COR-L47 (cell line): ENCODE results near the gene PEX1.
A peak's percentile ranks its signal among the peaks of the same experiment; 100 is the strongest.
"Not testable (repeated sequence)": the region's sequence is repeated elsewhere in the genome, so short reads cannot be mapped to it uniquely, and the experiment has no call there.

Source experiments
- DNase-seq: peaks from one replicate; lab custom pipeline; 2025; lab: John Stamatoyannopoulos, UW

The PEX1 gene

DNA sequence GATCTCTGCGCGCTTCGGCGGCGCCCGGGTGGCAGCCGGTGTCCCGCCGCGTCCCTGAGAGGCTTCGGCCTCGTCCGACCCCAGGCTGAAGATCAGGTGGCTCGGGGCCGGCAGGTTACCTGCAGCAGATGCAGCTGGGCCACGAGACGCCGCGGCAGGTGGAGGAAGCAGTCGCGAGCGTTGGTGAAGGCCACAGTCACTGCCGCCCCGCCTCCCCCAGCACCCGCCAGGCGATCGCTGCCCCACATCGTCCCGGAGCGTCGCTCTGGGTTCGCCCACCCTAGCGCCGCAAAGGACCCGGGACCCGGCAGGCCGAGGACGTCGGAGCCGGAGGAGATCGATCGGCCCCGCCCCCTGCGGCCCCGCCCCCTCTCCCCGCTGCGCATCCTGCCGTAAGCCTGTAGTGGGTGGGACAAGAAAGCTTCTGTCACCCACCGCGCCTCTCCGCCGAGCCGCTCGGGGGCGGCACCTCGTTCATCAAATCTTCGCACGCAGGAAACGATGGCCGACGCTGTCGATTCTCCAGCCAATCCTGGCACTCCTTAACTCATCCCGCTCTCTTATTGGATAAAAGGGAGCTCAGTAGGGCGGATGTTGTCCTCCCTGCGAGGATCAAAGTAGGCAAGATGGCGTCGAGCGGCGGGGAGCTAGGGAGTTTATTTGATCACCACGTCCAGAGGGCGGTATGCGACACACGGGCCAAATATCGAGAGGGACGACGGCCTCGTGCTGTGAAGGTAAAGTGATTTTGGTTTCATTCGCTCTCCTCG is at the start of gene PEX1, which contains the start of gene RBM48:
Gene PEX1, minus strand, starts transcription at position 333 of the 770 bp plus-strand sequence. Its CDS starts 85 bp downstream, at position 248.
Gene RBM48, plus strand, starts transcription at position 608 of the 770 bp plus-strand sequence. Its CDS starts 19 bp downstream, at position 627.
- DNase-seq: peak; percentile 98

GRCh38 chr7:92576296-92576695 is 48.0 kb upstream of the PEX1 start:
- DNase-seq: no peak

GRCh38 chr7:92569137-92569536 is 40.8 kb upstream of the PEX1 start:
- DNase-seq: no peak

GRCh38 chr7:92567460-92567859 is 39.1 kb upstream of the PEX1 start:
- no peak for DNase-seq

GRCh38 chr7:92563345-92563744 is 35.0 kb upstream of the PEX1 start:
- DNase-seq: no peak

DNA sequence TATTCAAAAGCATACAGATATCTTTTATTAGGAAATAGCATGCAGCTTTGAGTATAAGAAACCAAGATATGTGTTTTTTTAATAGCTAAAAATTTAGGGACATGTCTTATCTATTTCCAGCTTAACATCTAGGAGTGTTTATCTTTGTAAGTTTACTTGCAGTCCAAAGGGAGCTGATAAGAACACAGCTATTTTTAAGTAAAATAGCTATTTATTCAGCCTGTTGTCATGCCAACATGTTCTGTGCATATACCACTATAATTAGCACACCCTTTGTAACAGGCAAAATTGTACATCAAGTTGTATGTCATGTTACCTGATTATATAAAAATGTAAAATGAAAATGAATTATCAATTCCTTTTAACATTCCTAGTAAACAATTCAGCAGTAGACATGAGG is 32.3 kb upstream of the PEX1 start:
- no peak for DNase-seq

DNA sequence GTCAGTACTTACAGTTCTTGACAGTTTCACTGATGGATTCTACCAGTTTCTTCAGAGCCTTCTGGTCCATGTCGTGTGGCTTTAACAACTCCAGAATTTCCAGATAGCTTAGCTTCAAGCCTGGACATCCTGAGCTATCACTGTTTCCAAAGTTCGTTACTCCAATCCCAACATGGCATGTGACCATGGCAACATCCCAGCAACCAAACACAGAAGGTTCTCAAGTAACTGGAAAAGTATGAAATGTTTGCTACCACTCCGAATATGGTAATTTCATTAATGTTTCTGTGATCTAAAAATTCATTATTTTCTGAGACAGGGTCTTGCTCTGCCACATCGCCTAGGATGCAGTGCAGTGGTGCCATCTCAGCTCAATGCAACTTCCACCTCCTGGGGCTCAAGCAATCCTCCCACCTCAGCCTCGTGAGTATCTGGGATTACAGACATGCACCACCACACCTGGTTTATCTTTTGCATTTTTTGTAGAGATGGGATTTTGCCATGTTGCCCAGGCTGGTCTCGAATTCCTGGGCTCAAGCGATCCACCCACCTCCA is 29.6 kb upstream of the PEX1 start:
- DNase-seq: no peak

DNA sequence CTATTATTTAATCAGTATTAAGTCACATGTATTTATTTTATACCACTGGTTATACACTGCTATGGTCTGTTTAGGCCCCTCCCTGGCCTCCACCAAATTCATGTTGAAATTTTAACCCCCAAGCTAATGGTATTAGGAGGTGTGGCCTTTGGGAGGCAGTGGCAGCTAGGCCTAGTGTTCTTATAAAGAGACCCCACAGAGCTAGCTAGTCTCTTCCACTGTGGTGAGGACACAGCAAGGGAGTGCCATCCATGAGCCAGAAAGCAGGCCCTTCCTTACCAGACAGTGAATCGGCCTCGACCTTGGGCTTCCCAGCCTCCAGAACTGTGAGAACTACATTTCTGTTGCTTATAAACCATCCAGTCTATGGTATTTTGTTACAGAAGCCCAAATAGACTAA is 28.9 kb upstream of the PEX1 start:
- no peak for DNase-seq

GRCh38 chr7:92550194-92550593 is 21.9 kb upstream of the PEX1 start:
- DNase-seq: no peak

DNA sequence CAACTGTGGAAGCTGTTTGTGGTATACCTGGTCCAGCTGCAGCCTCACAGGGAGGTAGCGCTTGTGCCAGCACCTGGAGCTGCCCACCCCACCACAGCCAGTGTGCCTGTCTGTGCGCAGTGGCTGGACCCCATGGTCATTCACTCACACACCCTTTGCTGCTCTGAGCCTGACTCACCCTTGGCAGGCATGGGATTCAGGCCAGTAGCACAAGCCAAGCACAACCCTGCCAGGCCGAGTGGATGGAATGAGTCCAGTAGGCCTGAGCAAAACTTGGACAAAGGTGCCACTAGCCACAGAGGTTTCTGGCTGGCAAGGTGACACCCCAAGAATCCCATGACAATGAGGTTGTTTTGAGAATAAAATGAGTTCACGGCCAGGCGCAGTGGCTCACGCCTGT is 19.3 kb upstream of the PEX1 start:
- DNase-seq: no peak

DNA sequence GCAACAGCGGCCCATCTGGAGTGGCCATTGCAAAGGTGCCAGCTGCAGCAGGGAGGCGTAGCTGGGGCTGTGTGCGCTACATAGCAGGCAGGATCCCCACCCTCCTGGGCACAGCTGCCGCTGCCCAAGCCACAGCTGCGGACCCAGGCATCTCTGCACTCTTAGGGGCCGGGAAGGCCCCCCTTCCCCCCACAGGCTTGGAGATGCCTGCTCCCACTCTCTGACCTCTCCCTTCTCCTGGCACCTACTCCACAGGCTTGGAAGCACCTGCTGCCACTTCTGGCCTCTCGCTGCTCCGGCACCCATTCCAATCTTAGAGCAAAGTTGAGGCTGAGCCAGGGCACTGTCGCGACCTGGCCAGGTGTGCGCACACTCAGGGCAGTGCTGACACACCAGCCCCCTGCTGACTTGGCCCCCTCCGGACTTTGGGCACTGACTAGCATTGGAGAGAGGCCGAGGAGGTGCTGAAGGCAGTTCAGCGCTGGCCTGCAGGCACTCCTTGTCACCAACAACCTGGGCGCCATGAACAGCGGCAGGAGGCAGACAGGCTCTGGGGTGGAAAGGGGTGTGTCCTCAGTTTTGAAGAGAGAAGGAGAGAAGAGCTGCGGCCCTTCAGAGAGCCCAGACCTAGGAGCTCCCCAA is 18.7 kb upstream of the PEX1 start:
- DNase-seq: no peak

- DNase-seq: not testable (repeated sequence)
Measured at GRCh38 chr7:92545116-92545515, 16.8 kb upstream of the PEX1 start.

GRCh38 chr7:92543542-92543941 is 15.2 kb upstream of the PEX1 start:
- DNase-seq: not testable (repeated sequence)

- DNase-seq: no peak
Measured at GRCh38 chr7:92534572-92534971, 6.3 kb upstream of the PEX1 start.

GRCh38 chr7:92528958-92529264 is 591 bp upstream of the PEX1 start:
- no peak for DNase-seq

GRCh38 chr7:92527300-92528187 is 776 bp downstream of the PEX1 start:
- no peak for DNase-seq

DNA sequence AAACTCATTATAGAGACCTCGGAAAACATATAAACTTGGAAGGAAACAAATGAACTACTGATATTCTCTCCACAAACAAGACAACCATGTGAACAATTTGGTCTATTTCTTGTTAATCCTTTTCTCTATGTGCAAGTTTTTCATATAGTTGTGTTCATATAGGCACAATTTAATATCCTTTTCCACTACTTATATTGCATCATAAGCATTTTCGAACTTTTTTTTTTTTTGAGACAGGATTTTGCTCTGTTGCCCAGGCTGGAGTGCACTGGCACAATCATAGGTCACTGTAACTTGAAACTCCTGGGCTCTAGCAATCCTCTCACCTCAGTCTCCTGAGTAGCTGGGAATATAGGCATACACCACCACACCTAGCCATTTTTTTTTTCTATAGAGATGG is 5.2 kb downstream of the PEX1 start:
- no peak for DNase-seq

DNA sequence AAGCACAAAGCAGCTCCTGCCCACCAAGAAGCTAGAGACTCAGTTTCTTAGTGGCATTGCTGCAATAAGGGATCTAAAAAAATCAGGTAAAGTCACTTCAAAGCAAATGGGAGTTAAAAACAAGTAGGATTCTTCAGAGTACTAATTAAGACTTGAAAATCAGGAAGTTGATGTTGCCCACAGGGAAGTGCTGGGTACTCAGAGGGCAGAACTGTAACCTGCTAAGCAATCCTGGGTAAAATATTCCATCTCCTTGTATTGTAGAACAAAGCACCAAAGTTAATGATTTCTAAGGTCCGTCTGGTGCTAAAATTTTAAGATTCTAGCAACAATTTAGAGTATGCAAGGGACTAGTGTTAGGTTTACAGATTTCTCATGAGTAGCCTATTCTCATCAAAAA is 8.3 kb downstream of the PEX1 start:
- DNase-seq: no peak

- DNase-seq: no peak
Measured at GRCh38 chr7:92517631-92518030, 10.7 kb downstream of the PEX1 start.

GRCh38 chr7:92513167-92513902 is 15.0 kb downstream of the PEX1 start:
- DNase-seq: no peak

DNA sequence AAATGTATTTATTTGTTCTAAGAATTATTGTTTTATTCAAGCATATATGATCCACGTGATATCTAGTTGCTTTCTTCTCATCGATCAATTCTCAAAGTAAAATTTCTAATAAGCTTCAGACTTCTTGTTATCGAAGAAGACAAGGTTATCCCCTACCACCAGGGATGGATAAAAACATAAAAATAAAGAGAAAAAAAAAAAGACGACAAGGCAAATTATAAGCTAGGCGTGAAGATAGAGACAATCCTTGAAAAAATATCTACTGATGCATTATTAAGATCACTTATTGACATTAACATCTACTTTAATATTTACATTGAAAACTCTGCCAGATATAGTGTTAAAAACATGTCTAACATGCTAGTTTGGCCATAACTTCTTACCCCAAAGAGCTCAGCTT is 19.4 kb downstream of the PEX1 start:
- no peak for DNase-seq

GRCh38 chr7:92506363-92506762 is 22.0 kb downstream of the PEX1 start:
- DNase-seq: no peak
